GM11168 (cell line): Measurements from ENCODE around the gene CTSD.

ENCODE experiments used
- in situ Hi-C: fragments of 300-500 bp; cut with MboI; formaldehyde crosslinking; loops from one replicate; pipeline ENCODE4 v1.12.0; 2022; ENCODE audit warnings: low sequenced_read_pairs; ENCODE audit not compliant: unreplicated experiment

The CTSD gene

DNA sequence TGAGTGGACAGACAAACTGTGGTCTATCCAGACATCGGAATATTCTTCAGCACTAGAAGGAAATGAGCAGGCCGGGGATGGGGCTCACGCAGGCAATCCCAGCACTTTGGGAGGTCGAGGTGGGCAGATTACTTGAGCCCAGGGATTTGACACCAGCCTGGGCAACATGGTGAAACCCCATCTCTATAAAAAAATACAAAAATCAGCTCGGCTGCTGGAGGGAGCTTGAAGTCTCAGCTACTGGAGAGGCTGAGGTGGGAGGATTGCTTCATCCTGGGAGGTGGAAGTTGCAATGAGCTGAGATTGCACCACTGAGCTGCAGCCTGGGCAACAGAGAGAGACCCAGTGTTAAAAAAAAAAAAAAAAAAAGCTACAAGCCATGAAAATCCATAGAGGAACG, 8.0 kb upstream of the CTSD start:
- in situ Hi-C loops = no loop called here

DNA sequence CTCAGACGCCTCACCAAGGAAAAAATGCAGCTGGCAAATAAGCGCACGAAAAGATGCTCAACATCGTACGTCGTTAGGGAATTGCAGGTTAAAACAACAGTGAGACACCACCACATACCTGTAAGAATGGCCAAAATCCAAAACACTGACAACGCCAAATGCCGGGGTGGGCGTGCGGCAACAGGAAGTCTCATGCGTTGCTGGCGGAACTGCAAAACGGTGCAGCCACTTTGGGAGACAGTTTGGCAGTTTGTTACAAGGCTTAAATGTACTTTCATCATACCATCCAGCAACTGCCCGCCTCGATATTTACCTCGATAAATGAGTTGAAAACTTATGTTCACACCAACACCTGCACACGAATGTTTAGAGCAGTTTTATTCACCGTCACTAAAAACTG, 7.5 kb upstream of the CTSD start:
- in situ Hi-C loops = no loop called here

GRCh38 chr11:1770528-1770927, 6.8 kb upstream of the CTSD start:
- in situ Hi-C loops = no loop called here

DNA sequence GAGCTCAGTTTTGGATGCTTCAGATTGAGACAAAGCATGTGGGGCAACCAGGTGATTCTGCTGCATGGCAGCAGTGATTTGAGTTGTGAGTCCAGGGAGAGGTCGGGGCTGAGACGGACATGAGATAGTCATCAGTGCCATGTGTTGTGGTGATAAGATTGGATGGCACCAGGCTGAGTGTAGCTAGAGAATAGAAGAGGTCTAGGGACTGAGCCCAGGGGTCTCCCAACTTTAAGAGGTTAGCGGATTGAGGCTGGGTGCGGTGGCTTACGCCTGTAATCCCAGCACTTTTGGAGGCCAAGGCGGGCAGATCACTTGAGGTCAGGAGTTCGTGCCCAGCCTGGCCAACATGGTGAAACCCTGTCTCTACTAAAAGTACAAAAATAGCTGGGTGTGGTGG, 6.3 kb upstream of the CTSD start:
- in situ Hi-C loops = no loop called here

DNA sequence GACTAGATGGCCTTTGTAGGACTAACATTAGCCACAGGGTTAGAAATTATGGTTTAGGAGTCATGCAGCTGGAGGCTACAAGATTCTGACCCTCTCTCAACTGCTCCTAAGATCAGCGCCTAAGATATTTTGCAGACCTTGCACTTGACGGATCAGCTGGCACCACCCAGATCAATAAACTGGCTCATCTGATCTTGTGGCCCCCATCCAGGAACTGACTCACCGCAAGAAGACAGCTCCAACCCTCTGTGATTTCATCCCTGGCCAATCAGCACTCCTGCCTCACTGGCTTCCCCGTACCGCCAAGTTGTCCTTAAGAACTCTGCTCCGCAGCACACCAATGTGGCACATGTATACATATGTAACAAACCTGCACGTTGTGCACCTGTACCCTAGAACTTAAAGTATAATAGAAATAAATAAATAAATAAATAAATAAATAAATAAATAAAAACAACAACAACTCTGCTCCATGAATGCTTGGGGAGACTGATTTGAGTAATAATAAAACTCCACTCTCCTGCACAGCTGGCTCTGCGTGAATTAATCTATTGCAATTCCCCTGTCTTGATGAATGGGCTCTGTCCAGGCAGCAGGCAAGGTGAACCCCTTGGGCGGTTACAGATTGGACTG, 5.7 kb upstream of the CTSD start:
- in situ Hi-C loops = loop anchor here (10.0 kb wide), 1 partner anchor 65 kb away; no protein-coding TSS in a partner anchor

GRCh38 chr11:1768141-1768469, 4.4 kb upstream of the CTSD start:
- in situ Hi-C loops = loop anchor here (10.0 kb wide), 1 partner anchor 63 kb away; no protein-coding TSS in a partner anchor

GRCh38 chr11:1767399-1768140, 3.8 kb upstream of the CTSD start:
- in situ Hi-C loops = loop anchor here (10.0 kb wide), 1 partner anchor 63 kb away; no protein-coding TSS in a partner anchor

DNA sequence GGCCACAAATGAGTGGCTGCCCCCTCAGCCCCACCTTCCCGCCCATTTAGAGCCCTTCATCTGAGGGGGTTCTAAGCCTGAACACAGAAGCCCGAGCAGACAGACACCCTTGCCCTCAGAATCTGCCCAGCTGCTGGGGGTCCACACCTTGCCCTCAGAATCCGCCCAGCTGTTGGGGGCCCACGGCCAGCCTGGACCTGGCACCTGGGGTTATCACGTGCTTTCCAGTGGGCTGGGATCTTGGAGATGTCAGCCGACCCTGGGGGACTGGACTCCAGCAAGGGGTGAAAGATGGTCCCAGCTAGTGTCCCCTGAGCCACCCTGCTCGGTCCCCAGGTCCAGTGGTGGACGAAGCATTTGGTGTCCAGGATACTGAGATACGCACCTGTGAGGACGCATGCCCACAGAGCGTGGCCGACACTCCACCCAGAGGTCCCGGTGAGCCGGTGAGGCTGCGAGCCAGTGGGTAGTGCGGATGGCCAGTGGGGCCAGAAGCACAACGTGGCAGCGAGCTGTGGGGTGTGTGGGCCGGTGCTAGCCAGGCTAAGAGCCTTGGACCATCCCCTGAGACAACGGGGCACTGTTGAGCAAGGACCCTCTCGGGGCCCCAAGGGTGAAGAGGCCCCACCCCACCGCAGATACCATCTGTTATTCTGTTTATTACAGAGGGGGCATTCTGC, 3.1 kb upstream of the CTSD start:
- in situ Hi-C loops = loop anchor here (10.0 kb wide), 1 partner anchor 62 kb away; no protein-coding TSS in a partner anchor

DNA sequence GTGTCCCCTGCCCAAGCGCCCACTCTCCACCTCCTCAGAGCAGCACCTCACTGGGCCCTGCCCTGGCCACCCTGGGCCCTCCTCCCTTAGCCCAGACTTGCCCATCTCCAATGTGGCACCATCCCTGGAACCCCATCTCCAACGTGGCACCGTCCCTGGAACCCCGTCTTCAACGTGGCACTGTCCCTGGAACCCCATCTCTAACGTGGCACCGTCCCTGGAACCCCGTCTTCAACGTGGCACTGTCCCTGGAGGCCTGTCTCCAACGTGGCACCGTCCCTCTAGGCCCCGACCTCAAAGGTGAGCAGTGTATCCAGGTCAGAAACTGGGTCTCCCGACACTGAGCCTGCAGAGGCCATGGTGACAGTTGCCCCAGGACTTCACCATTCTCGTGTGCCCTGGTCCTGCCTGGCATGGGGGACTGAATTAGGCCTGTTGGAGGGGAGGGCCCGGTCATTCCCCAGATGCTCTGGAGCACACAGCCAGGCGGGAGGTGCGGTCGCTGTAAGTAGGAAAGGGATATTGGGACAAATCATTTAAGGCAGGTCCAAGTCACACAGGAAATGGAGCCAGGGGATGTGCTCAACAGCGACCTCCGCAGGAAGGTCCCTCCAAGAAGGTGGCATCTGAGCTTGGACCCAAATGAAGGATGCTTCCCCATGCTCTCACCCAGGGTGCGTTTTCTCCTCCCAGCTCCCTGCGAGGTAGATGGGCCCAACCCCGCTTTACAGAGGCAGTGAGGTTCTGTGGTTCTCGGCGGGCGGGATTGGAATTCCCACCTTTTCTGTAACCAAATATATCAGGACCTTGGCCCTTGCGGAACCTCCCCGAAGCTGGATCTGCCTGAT, 2.4 kb upstream of the CTSD start:
- in situ Hi-C loops = loop anchor here (10.0 kb wide), 1 partner anchor 61 kb away; no protein-coding TSS in a partner anchor

- in situ Hi-C loops = loop anchor here (10.0 kb wide), 1 partner anchor 59 kb away; no protein-coding TSS in a partner anchor
These were observed 361 bp downstream of the CTSD start for GRCh38 chr11:1763336-1763795.

- in situ Hi-C loops = loop anchor here (10.0 kb wide), 1 partner anchor 58 kb away; no protein-coding TSS in a partner anchor
These were observed 1.0 kb downstream of the CTSD start for GRCh38 chr11:1762537-1763302.

GRCh38 chr11:1761857-1762536, 1.7 kb downstream of the CTSD start:
- in situ Hi-C loops = loop anchor here (10.0 kb wide), 1 partner anchor 57 kb away; no protein-coding TSS in a partner anchor

DNA sequence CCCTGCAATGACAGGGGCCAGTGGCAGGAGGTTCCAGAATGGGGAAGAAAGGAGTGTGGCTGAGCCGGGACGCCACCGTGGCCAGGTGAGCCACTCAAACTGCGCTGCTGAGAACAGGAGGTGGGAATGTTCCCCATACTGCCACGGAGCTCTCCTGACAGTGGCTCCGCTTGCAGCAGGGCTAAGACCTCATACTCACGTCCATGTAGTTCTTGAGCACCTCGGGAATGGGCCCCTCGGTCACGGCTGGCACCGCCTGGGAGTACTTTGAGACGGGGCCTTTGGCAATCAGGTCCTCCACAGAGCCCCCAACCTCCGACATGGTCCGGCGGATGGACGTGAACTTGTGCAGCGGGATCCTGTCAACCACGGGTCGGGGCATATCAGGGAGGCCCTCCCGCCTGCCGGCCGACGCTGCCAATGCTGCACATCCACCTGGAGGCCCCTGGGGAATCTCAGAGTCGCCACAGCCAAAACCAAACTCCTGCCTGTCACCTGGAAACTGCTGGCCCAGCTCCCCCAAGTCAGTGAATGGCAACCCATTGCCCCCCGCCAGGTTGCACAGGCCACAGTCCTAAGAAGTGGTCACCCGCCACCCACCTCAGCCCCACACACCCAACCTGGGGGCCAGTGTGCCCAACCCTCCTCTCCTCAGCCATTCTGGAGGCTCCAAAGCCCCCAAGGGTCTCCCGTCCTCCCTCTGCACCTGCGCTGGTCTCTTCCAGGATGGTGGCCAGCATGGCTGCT, 2.4 kb downstream of the CTSD start:
- in situ Hi-C loops = loop anchor here (10.0 kb wide), 1 partner anchor 56 kb away; no protein-coding TSS in a partner anchor

DNA sequence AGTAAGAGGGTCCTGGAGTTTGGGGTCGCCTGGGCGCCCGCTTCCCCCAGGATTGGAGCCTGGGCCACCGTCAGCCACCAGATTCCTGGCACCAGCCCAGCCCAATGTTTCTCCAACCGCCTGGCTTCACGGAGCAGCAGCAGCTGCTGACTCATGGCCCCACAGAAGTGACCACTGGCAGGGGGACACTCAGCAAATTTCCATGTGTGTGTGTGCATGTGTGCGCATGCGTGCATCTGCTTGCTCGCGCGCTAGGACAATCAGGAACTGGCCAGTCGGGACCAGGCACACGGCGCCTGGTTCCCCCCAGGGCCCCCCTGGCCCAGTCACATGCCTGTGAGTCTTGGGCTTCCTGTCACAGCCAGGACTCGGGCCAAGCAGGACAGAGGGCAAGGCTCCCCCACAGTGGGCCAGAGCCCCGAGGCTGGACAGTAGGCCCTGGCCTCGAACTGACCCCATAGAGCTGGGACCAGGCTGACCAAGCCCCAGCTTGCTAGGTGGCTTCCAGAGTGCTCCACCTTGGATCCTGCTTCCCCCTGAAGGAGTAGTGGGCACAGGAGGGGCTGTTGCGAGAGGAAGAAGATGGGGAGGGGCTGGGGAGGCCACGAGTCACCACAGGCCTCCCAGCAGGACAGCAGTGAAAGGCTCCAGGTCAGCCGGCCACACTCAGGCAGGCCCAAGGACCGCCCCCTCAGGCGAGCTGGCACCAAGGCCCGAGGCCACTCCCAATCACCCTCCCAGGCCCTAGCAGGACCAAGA, 3.2 kb downstream of the CTSD start:
- in situ Hi-C loops = loop anchor here (10.0 kb wide), 1 partner anchor 56 kb away; no protein-coding TSS in a partner anchor

DNA sequence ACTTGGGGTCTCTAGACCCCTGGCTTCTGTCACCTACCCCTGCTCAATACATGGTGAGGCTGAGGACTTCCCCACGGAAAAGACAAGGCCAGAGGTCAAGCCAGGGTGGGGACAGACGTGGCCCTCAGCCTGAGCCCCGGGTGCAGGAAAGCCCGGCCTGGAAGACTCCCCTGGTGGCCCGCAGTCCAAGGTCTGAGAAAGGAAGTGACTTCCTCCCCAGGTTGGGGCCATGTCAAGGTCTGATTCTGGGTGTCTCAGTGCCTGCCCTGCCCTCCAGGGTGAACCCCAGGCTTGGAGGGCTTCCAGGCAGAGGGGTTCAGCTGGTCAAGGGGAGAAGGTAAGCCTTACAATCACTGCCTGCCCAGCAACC, 3.9 kb downstream of the CTSD start:
- in situ Hi-C loops = loop anchor here (10.0 kb wide), 1 partner anchor 55 kb away; no protein-coding TSS in a partner anchor

- in situ Hi-C loops = no loop called here
These were observed 4.4 kb downstream of the CTSD start for GRCh38 chr11:1759151-1759850.
